Renal cortex interstitium (tissue), 15 donors: ENCODE measurements around the gene PCDHA12. TPM values are rescaled to one million over a fixed set of nuclear protein-coding genes. Genes with fewer than 3 reads are reported as not detected.
"Not testable (repeated sequence)": the region's sequence is repeated elsewhere in the genome, so short reads cannot be mapped to it uniquely, and the experiment has no call there.

Experiments
- DNase-seq, 11 donors: peaks; one replicate each; pipeline ENCODE4 v3.0.0-alpha.2; 2013; ENCODE audit warnings: low read depth in 9 of 11, low spot score in 4 of 11; ENCODE audit errors: extremely low read depth in 1 of 11
- long read RNA-seq, 16 experiments: transcript quantifications; one replicate each; lab custom pipeline, GENCODE V29; 2026
- polyA plus RNA-seq, 3 donors: library from polyadenylated mRNA; unstranded; fragments of 120-200 nt; gene quantifications; one replicate each; pipeline ENCODE4 v1.2.1, GENCODE V29; 2013; ENCODE audit not compliant: insufficient read length in 3 of 3

The PCDHA12 gene
- under 1 TPM in 2 of 3 donors, not detected in 1; 0.11 to 0.12 TPM for polyA plus RNA-seq
- long read RNA-seq, donor 1, result 0 reads
- long read RNA-seq, donor 2, result 0 reads
- long read RNA-seq, donor 3, result 0 reads
- long read RNA-seq, donor 4, result 0 reads
- long read RNA-seq, donor 5, result 0 reads
- long read RNA-seq, donor 6, result 0 reads
- long read RNA-seq, donor 7, result 0 reads
- long read RNA-seq, donor 8, result 0 reads
- long read RNA-seq, donor 9, result 0 reads
- long read RNA-seq, donor 10, result 0 reads
- long read RNA-seq, donor 11, result 0 reads
- long read RNA-seq, donor 12, result 0 reads
- long read RNA-seq, donor 13, result 0 reads
- long read RNA-seq, donor 14, result 0 reads
- long read RNA-seq, donor 15, result 0 reads
- long read RNA-seq, donor 16, result 0 reads

- DNase-seq, result no peak
These were observed at the start of gene PCDHA12 for GRCh38 chr5:140875085-140876065. TSS of gene PCDHA12 (plus strand) at chr5:140875308. CDS start at chr5:140875473, 165 bp downstream.

GRCh38 chr5:140827704-140828361 is 47.3 kb upstream of the PCDHA12 start, which contains the start of gene PCDHA6:
TSS of gene PCDHA6 (plus strand) at chr5:140827960. CDS start at chr5:140828092, 132 bp downstream.
- DNase-seq, result no peak

- DNase-seq, result no peak
These were observed 46.8 kb upstream of the PCDHA12 start for GRCh38 chr5:140828362-140828737.

- not testable (repeated sequence) for DNase-seq
These were observed 45.3 kb upstream of the PCDHA12 start for GRCh38 chr5:140829511-140830501.

GRCh38 chr5:140833993-140834392 is 41.1 kb upstream of the PCDHA12 start, which contains the start of gene PCDHA7:
TSS of gene PCDHA7 (plus strand) at chr5:140834269. CDS start at chr5:140834384, 115 bp downstream.
- DNase-seq, result no peak

- DNase-seq, result not testable (repeated sequence)
These were observed 40.6 kb upstream of the PCDHA12 start for GRCh38 chr5:140834439-140835008.

GRCh38 chr5:140835622-140836510 is 39.2 kb upstream of the PCDHA12 start:
- no peak for DNase-seq

GRCh38 chr5:140840978-140841962 is 33.8 kb upstream of the PCDHA12 start, which contains the start of gene PCDHA8:
TSS of gene PCDHA8 (plus strand) at chr5:140841187. CDS start at chr5:140841322, 135 bp downstream.
- DNase-seq, result no peak

- DNase-seq, result no peak
These were observed 32.0 kb upstream of the PCDHA12 start for GRCh38 chr5:140842798-140843733.

- not testable (repeated sequence) for DNase-seq
These were observed 26.7 kb upstream of the PCDHA12 start, which contains the start of gene PCDHA9 for GRCh38 chr5:140848139-140849102. TSS of gene PCDHA9 (plus strand) at chr5:140848382. CDS start at chr5:140848496, 114 bp downstream.

GRCh38 chr5:140849831-140850634 is 25.1 kb upstream of the PCDHA12 start:
- DNase-seq, result not testable (repeated sequence)
